ENCODE results near the gene HAUS2.

Gene HAUS2

DNA sequence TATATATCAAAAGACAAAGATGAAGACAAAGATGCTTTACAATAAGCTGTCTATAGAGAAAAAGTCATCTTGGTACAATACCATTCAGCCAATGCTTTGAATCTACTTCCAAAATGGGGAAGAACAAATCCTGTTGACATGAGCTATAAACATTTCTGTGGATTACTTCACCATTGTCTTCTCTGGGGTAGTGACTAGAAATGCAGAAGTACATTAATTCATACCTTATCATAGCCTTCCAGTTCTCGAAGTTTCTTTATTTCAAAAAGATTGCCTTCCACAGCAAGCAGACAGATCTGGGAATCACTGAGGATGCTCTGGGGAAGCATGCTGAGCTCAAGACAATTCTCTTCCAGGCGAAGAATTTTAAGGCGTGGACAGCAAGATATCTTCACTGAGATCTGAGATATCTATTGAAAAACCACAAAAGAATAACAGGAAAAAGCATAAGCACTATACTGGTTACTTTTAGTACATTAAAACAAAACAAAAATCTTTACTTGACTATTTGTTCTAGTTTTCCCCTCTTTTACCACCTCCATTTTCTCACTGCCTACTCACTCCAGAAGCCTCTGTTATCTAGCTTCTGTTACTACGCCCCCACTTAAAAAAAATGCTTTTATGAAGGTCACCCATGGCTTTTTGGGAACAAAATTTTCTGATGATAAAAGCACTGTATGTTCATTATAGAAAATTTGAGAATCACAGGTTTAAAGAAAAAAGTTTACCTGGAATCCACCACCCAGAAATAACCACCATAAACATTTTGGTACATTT lies 3.6 kb upstream of the HAUS2 start:
- Histone ChIP-seq H3K27me3 (ENCODE audit: insufficient read depth, low read length, poor library complexity) (no peaks in the 10 kb centered on the region), H3K9ac (ENCODE audit: low read depth, low read length) (no peak overlapping the region), H3K4me2 (ENCODE audit: insufficient read depth, low read length) (no peak overlapping the region), H3K4me3 (ENCODE audit: low read depth in 1 of 2, low read length in 2 of 2) (no peak overlapping the region), H4K20me1 (ENCODE audit: insufficient read depth, low read length) (no peaks in the 10 kb centered on the region), H2AFZ (ENCODE audit: low read depth, low read length) (no peak overlapping the region), H3K27ac (ENCODE audit: low read length) (no peak overlapping the region), H3K9me3 (ENCODE audit: insufficient read depth, low read length, severe bottlenecking) (no peaks in the 10 kb centered on the region), H3K36me3 (ENCODE audit: insufficient read depth, low read length) (peaks cover 30% of the 10 kb centered on the region), H3K79me2 (ENCODE audit: insufficient read depth, low read length) (peaks cover 33% of the 10 kb centered on the region), H3K4me1 (ENCODE audit: insufficient read depth, low read length) (peaks cover 30% of the 10 kb centered on the region)
- DNase-seq (no peak), ATAC-seq (ENCODE audit: insufficient read depth, low read depth) (no peak)
- TF ChIP-seq, protein P1, sequence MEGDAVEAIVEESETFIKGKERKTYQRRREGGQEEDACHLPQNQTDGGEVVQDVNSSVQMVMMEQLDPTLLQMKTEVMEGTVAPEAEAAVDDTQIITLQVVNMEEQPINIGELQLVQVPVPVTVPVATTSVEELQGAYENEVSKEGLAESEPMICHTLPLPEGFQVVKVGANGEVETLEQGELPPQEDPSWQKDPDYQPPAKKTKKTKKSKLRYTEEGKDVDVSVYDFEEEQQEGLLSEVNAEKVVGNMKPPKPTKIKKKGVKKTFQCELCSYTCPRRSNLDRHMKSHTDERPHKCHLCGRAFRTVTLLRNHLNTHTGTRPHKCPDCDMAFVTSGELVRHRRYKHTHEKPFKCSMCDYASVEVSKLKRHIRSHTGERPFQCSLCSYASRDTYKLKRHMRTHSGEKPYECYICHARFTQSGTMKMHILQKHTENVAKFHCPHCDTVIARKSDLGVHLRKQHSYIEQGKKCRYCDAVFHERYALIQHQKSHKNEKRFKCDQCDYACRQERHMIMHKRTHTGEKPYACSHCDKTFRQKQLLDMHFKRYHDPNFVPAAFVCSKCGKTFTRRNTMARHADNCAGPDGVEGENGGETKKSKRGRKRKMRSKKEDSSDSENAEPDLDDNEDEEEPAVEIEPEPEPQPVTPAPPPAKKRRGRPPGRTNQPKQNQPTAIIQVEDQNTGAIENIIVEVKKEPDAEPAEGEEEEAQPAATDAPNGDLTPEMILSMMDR (IDR thresholded peaks at IDR 0.05; ENCODE audit: borderline replicate concordance, extremely low read depth, low read length, poor library complexity, severe bottlenecking), result no peak
- no peak for TF ChIP-seq EZH2 (IDR thresholded peaks at IDR 0.05; ENCODE audit: borderline replicate concordance, low read depth, low read length, severe bottlenecking)

DNA sequence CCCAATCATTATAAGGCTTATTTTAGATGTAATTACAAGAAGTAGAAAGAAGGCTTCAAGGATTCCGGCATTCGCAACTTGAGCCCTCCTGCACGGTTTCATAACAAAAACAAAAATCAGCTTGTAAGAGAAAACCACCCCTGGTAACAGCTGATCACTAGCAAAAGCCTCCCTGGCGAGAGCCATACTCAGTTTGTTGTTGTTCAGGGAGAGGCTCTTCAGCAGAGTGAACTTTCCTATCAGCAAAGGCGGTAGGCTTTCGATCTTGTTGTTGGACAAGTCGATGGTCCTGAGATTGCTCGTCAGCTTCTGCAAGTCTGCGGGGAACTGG lies 755 bp upstream of the HAUS2 start:
- H3K79me2 ChIP-seq (ENCODE audit: insufficient read depth, low read length), result peaks cover 59% of the 10 kb centered on the region
- TF ChIP-seq EZH2 (IDR thresholded peaks at IDR 0.05; ENCODE audit: borderline replicate concordance, low read depth, low read length, severe bottlenecking), result no peak
- TF ChIP-seq, protein P1 (IDR thresholded peaks at IDR 0.05; ENCODE audit: borderline replicate concordance, extremely low read depth, low read length, poor library complexity, severe bottlenecking), result no peak
- DNase-seq, result no peak

DNA sequence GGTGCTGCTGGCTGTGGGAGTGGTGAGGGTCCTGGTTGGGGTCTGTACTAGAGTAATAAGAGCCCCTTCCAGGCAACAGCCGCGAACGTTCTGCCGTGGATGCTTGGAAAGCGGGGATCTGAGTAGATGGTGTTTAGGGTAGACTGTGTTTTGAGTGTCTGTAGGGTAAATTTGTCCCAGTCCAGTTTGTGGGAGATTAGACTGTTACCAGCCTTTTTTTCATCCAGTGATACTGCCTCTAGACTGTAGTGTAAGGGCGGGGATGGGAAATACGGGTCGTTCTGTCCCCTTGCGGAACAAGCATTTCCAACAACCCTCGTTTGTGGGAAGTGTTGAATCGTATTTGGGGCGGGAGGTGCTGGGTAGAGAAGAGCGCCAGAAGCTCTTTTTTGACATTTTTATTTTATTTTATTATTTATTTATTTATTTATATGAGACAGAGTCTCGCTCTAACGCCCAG lies 424 bp downstream of the HAUS2 start:
- Histone ChIP-seq H3K27ac (ENCODE audit: low read length) (peak overlapping the region; percentile 97), H3K4me1 (ENCODE audit: insufficient read depth, low read length) (peaks cover 49% of the 10 kb centered on the region), H3K9ac (ENCODE audit: low read depth, low read length) (peak overlapping the region; percentile 86), H3K36me3 (ENCODE audit: insufficient read depth, low read length) (peaks cover 21% of the 10 kb centered on the region), H3K9me3 (ENCODE audit: insufficient read depth, low read length, severe bottlenecking) (no peaks in the 10 kb centered on the region), H3K79me2 (ENCODE audit: insufficient read depth, low read length) (peaks cover 71% of the 10 kb centered on the region), H3K4me3 (ENCODE audit: low read depth in 1 of 2, low read length in 2 of 2) (peak overlapping the region; percentile 88 to 99), H4K20me1 (ENCODE audit: insufficient read depth, low read length) (peaks cover 4% of the 10 kb centered on the region; the same call in 1 of the 2 replicates), H2AFZ (ENCODE audit: low read depth, low read length) (peak overlapping the region; percentile 99), H3K4me2 (ENCODE audit: insufficient read depth, low read length) (peak overlapping the region; percentile 89), H3K27me3 (ENCODE audit: insufficient read depth, low read length, poor library complexity) (no peaks in the 10 kb centered on the region)
- ATAC-seq (ENCODE audit: insufficient read depth, low read depth) (peak; percentile 80), DNase-seq (no peak)
- TF ChIP-seq, protein P1 (IDR thresholded peaks at IDR 0.05; ENCODE audit: borderline replicate concordance, extremely low read depth, low read length, poor library complexity, severe bottlenecking), result no peak
- no peak for TF ChIP-seq EZH2 (IDR thresholded peaks at IDR 0.05; ENCODE audit: borderline replicate concordance, low read depth, low read length, severe bottlenecking)

More for the DNA sequence above, 755 bp upstream of the HAUS2 start:
- peak overlapping the region; percentile 88 to 99 for H3K4me3 ChIP-seq (ENCODE audit: low read depth in 1 of 2, low read length in 2 of 2)
- peaks cover 31% of the 10 kb centered on the region for H3K36me3 ChIP-seq (ENCODE audit: insufficient read depth, low read length)
- peak overlapping the region; percentile 86 for H3K9ac ChIP-seq (ENCODE audit: low read depth, low read length)
- peak overlapping the region; percentile 89 for H3K4me2 ChIP-seq (ENCODE audit: insufficient read depth, low read length)
- ATAC-seq (ENCODE audit: insufficient read depth, low read depth), result peak; percentile 5; the same call in 2 of the 3 replicates
- peaks cover 44% of the 10 kb centered on the region for H3K4me1 ChIP-seq (ENCODE audit: insufficient read depth, low read length)
- H3K27me3 ChIP-seq (ENCODE audit: insufficient read depth, low read length, poor library complexity), result no peaks in the 10 kb centered on the region
- peak overlapping the region; percentile 97 for H3K27ac ChIP-seq (ENCODE audit: low read length)
- peak overlapping the region; percentile 99 for H2AFZ ChIP-seq (ENCODE audit: low read depth, low read length)
- H4K20me1 ChIP-seq (ENCODE audit: insufficient read depth, low read length), result peaks cover 4% of the 10 kb centered on the region; the same call in 1 of the 2 replicates
- no peaks in the 10 kb centered on the region for H3K9me3 ChIP-seq (ENCODE audit: insufficient read depth, low read length, severe bottlenecking)
